NCI-H128 (cell line): Measurements from ENCODE around the gene ATOH8.

Experiments used
- DNase-seq: peaks from one replicate; lab custom pipeline; 2025; ENCODE audit not compliant: unreplicated experiment; lab: John Stamatoyannopoulos, UW

ATOH8 gene

GRCh38 chr2:85718885-85719492 lies 34.8 kb upstream of the ATOH8 start:
- no peak for DNase-seq

- DNase-seq = no peak
Observed at GRCh38 chr2:85719609-85720240, 34.1 kb upstream of the ATOH8 start.

GRCh38 chr2:85720533-85720932 lies 33.3 kb upstream of the ATOH8 start:
- no peak for DNase-seq

- no peak for DNase-seq
Observed at GRCh38 chr2:85721641-85722040, 32.1 kb upstream of the ATOH8 start.

- DNase-seq = no peak
Observed at GRCh38 chr2:85722519-85722918, 31.3 kb upstream of the ATOH8 start.

- no peak for DNase-seq
Observed at GRCh38 chr2:85723707-85724360, 30.0 kb upstream of the ATOH8 start.

- DNase-seq = no peak
Observed at GRCh38 chr2:85724731-85725181, 29.0 kb upstream of the ATOH8 start.

GRCh38 chr2:85725451-85725850 lies 28.3 kb upstream of the ATOH8 start:
- no peak for DNase-seq

- no peak for DNase-seq
Observed at GRCh38 chr2:85727798-85728197, 26.0 kb upstream of the ATOH8 start.

GRCh38 chr2:85728342-85728741 lies 25.4 kb upstream of the ATOH8 start:
- no peak for DNase-seq

GRCh38 chr2:85728883-85729824 lies 24.6 kb upstream of the ATOH8 start:
- DNase-seq = peak; percentile 48

- DNase-seq = no peak
Observed at GRCh38 chr2:85729825-85730510, 23.8 kb upstream of the ATOH8 start.

- no peak for DNase-seq
Observed at GRCh38 chr2:85730686-85731230, 23.0 kb upstream of the ATOH8 start.

- no peak for DNase-seq
Observed at GRCh38 chr2:85731606-85732005, 22.2 kb upstream of the ATOH8 start.

- DNase-seq = no peak
Observed at GRCh38 chr2:85732467-85733120, 21.2 kb upstream of the ATOH8 start.

GRCh38 chr2:85733121-85733960 lies 20.4 kb upstream of the ATOH8 start:
- no peak for DNase-seq

- DNase-seq = no peak
Observed at GRCh38 chr2:85734015-85734414, 19.8 kb upstream of the ATOH8 start.

GRCh38 chr2:85734942-85735608 lies 18.7 kb upstream of the ATOH8 start:
- DNase-seq = no peak

- no peak for DNase-seq
Observed at GRCh38 chr2:85735691-85736090, 18.1 kb upstream of the ATOH8 start.
